Activated CD4-positive, alpha-beta T cell treated with anti-CD3 and anti-CD28 coated beads for 48 hours (primary cell): ENCODE results near the gene FAM149A.

Experiments used
- DNase-seq: peaks from one replicate; pipeline ENCODE4 v3.0.0-alpha.2; 2020

FAM149A gene

DNA sequence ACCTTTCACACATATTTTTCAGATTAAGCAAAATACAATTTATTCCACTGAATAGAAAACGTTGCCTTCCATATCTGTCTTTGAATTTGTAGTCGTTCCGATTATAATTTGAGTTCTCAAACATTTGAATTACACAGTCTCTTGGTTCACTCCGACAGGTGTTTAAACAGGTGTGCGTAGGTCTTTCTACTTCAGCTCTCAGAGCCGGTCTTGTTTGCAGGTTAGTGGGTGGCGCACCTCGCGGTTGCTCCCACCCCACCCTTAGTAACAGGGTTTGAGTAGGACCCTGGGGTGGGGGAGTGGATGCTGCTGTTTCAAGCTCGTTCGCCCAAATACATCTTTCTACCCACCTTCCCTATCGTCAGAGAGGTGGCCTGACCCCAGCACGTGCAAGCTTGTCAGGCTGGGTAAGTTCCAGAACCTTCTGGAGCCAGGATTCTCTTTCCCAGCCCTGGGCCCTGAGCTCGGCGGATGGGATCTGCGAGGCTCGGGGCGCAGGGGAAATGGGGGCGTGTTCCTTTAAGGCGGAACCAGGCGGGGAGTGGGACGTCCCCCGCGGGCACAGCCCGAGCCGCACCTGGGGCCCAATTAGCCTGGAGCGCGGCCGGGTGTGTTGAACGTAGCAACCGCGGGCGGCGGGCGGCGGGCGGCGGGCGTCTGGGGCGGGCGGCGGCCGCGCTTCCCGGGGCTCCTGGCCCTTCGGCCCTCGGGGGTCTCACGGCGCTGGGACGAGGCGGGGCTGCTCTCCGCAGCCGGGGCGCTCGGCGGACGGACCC is at the start of gene FAM149A:
FAM149A (plus strand) TSS at position 591 of the 776 bp plus-strand sequence.
- DNase-seq = peak; percentile 68

GRCh38 chr4:186058253-186058979 is 46.1 kb upstream of the FAM149A start:
- DNase-seq = no peak

- DNase-seq = no peak
Measured at GRCh38 chr4:186058980-186059316, 45.6 kb upstream of the FAM149A start.

- DNase-seq = no peak
Measured at GRCh38 chr4:186061921-186062320, 42.6 kb upstream of the FAM149A start.

DNA sequence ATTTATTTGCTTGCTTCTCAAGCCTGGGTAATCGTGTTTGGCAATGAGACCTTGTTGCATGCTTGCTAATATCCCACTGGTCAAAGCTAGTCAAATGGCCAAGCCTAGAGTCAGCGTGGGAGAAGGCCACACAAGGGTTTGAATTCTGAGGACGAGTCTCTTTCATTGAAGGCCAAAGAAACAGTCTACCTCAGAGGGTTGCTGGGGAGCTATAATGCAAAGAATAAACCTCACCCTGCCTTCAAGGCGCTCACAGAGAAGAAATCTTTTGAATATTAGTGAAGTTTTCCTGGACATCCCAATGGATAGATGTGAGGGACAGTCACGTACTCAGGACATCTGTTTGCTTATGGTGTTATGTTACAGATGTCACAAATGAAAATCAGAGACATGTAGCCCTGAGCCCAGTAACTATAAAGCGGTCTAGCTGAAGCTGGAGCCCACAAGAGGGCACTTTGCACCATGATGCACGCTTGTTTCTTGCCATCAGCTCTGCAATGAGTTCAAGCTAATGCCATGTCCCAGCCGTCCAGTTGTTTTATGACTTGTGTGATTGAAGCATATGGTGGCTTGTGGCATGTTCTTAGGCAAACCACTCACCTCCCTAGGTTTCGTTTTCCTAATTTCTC is 36.6 kb upstream of the FAM149A start:
- DNase-seq = peak; percentile 41

DNA sequence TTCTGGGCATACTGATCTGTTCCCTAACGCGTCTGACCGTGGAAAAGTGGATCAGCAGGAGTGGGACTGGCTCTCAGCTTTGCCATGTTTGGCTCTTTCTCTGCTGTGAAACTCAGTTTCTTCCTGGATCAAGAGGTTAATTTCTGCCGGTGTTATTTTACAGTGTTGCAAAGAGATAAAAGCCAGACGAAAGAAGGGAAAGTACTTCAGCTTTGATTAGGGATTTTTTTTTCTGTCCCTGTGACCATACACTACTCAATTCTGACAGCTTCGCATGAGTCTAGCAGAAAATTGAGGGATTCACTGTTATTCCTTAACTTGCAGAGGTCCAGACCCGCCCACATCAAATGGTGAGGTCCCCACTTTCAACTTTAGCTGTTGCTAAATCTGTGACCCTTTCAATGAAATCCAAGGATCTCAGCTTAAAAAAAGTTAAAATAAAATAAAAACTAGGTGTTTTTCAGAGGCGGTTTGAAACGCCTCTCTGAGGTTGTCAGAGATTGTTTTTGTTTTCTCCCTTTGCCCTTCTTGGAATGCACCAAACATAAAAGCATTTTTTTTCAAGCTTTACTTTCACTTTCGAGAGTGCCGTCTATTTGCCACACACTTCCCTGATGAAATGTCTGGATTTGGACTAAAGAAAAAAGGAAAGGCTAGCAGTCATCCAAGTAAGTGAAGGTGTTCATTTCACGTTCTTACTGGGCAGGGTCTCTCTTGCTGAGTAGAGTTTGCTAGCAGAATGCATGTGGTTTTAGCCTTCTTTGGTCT is 35.7 kb upstream of the FAM149A start, which contains the start of gene TLR3:
TLR3 (plus strand) TSS at position 576 of the 768 bp plus-strand sequence. CDS start 7,464 bp downstream, outside the sequence.
- no peak for DNase-seq

- DNase-seq = no peak
Measured at GRCh38 chr4:186069729-186070128, 34.8 kb upstream of the FAM149A start.

- no peak for DNase-seq
Measured at GRCh38 chr4:186072516-186072915, 32.0 kb upstream of the FAM149A start.

DNA sequence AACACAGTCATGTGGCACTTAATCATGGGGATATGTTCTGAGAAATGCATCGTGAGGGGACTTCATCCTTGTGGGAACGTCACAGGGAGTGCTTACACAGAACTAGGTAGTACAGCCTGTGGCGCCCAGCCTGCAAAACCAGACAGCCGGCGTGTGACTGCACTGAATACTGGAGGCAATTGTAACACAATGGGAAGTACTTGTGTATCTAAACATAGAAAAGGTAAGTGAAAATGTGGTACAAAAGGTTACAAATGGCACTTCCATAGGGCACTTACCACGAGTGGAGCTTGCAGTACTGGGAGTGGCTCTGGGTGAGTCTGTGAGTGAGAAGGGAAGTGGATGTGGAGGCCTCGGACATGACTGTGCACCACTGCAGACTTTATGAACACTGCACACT is 30.3 kb upstream of the FAM149A start:
- DNase-seq = no peak

DNA sequence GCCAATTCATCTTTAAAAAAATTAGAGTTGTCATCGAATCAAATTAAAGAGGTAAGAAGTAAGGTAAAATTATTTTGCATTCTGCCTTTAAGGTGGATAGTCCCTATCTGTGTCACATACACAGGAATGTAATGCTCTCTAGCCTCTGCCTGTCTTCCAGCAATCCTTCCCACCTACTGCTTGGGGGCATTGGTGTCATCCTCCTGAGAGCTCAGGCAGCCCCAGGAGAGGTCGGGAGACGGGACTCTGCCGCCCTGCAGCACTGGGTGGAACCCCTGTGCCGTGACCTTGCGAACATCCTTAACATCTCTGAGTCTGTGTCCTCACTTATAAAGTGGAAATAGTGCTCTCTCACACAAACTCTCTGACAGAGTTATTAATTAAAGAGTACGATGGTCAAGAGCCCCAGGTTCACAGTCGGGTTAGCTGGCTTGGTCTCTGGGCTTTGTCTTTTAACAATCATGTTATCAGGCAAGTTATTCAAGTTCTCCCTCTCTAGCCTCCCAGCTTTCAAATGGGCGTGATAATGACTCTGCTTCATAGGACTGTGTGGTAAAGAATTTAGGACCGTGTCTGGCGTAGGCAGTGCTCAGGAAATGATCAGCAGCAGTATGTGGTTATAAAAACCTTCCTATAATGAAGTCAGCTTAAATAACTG is 25.4 kb upstream of the FAM149A start:
- DNase-seq = no peak

DNA sequence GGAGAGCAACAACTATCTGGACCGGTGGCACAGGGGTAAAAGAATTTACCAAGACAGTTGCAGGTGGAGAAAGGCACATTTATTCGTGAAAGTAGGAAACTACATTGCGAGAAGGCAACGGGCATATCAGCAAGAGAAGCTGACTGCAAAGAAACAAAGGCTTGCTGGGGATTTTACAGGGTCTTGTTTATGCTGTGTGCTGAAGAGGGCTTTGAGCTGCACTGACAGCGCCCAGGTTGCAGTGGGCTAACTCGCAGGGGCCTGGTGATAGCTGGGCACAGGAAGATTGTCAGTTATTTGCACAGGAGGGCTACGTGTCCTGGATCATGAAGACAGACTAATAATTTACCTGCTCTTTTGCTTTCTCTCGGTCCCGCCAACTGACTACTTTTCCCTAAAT is 24.8 kb upstream of the FAM149A start:
- no peak for DNase-seq

DNA sequence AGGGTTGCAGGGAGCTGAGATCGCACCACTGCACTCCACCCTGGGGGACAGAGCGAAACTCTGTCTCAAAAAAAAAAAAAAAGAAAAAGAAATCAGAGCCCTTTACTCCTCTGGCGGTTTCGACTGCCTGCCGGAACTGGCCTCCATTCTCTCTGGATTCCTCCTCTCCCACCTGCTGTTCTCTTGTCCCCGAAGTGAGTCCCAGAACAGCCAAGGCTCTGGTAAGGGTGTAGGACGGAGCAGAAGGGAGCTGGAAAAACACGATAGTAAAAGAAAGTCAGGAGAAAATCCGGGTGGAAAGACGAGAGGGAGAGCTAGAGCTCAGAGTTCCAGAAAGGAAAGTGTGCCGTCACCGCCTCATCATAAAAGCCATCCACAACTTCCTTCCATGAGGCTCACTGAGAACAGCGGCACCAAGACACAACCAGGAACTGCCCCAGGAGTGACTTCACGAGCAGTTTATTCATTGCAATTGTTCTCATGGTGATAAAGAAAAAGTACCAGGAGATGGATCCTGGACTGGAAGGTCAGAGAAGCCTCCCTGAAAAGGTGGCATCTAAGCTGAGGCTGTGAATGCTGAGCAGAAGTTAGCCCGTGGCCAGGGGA is 23.2 kb upstream of the FAM149A start:
- DNase-seq = no peak

DNA sequence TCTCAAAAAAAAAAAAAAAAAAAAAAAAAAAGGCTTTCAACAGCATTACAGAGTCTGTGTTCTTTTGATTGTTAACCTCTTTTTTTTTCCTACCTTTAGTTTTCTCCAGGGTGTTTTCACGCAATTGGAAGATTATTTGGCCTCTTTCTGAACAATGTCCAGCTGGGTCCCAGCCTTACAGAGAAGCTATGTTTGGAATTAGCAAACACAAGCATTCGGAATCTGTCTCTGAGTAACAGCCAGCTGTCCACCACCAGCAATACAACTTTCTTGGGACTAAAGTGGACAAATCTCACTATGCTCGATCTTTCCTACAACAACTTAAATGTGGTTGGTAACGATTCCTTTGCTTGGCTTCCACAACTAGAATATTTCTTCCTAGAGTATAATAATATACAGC is 22.3 kb upstream of the FAM149A start:
- no peak for DNase-seq

GRCh38 chr4:186088523-186088922 is 16.0 kb upstream of the FAM149A start:
- no peak for DNase-seq

DNA sequence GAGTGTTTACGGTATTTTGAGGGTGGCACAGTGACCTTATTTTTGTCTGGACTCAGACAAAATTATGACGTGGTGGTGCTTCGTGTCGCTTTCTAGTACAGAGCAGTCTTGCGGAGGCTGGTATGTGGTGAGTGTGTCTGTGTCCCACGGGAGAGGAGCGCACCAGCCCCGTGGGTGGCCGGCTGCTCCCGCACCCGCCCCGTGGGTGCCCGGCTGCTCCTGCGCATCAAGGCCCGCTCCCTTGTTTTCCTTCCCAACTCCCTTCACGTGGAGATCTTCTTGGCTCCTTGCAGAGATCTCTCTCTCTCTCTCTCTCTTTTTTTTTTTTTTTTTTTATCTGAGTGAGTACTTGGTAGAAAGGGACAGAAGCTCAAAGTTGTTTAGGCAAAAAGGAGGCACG is 12.2 kb upstream of the FAM149A start:
- no peak for DNase-seq

GRCh38 chr4:186095406-186095805 is 9.1 kb upstream of the FAM149A start:
- no peak for DNase-seq

- no peak for DNase-seq
Measured at GRCh38 chr4:186096681-186097165, 7.8 kb upstream of the FAM149A start.

GRCh38 chr4:186097386-186097785 is 7.1 kb upstream of the FAM149A start:
- no peak for DNase-seq

GRCh38 chr4:186102931-186103330 is 1.6 kb upstream of the FAM149A start:
- DNase-seq = no peak

- DNase-seq = peak; percentile 5
Measured at GRCh38 chr4:186104890-186105646, 564 bp downstream of the FAM149A start.

DNA sequence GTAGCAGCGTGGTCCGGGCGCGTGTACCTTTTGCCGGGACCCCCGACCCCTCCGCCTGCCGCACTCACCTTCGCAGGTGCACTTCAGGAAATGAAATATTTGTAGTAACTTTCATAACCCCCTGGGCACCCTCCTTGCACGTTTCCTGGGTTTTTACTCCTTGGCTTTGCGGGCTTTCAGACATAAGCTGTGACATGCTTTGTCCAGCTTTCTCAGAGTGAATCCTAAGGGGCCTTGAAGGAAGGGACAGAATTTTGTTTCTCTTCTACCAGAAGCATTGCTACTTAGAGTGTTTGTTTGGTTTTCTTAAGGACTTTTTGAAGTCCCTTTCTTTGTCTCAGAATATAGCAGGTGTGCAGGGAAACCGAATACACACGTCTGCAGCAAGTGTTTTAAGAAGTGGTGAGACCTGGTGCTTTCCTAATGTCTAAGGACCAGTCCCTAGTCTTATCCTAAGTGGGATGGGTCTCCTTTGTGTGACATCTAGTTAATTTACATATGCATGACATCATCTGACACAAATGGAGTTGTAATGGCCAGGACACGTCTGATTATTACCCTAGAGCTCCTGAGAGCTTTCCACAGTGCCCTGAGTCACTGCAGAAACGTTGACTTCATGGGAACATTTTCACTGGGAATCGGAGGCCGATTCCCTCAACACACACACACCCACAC is 1.3 kb downstream of the FAM149A start:
- DNase-seq = no peak
